SK-N-SH (cell line): ENCODE data around the gene PKNOX2. TPM values are rescaled to one million over a fixed set of nuclear protein-coding genes. Genes with fewer than 3 reads are reported as not detected.

Experiments used
- CTCF ChIA-PET: fragments of 300-600, 350-600 bp; formaldehyde crosslinking; extraction: SDS; loops from one replicate; lab custom pipeline; 2021; lab: Yijun Ruan, JAX
- POLR2A ChIA-PET: fragments of 350-600 bp; sonication (Branson Sonifier 250); formaldehyde crosslinking; extraction: SDS; loops from one replicate; lab custom pipeline; 2020; ENCODE audit warnings: antibody characterized with exemption, inconsistent platforms; lab: Yijun Ruan, JAX
- DNase-seq: peaks from one replicate; pipeline ENCODE4 v3.0.0; 2012
- H2AFZ ChIP-seq: fragments of 200-600 bp; sonication (generic); 2 replicates; pipeline ENCODE4 v1.8.1; 2016; ENCODE audit warnings: antibody characterized with exemption, mild to moderate bottlenecking, low read depth
- H3F3A ChIP-seq: fragments of 200-600 bp; sonication (generic); replicated peaks from 2 replicates; pipeline ENCODE3; 2016; ENCODE audit warnings: antibody characterized with exemption, mild to moderate bottlenecking; ENCODE audit not compliant: insufficient read depth
- H3K27ac ChIP-seq, 2 experiments: fragments of 200-500 bp in 1 of 2; fragments of 200-600 bp in 1 of 2; sonication (Bioruptor generic) in 1 of 2; sonication (generic), shearing (Covaris generic) in 1 of 2; 2 replicates each; pipeline versions ENCODE4 v1.5.1 to v1.6.1; 2014 to 2016; ENCODE audit warnings: low read depth in 2 of 2, inconsistent platforms in 1 of 2, low read length in 1 of 2, mild to moderate bottlenecking in 1 of 2, mixed read lengths in 1 of 2
- H3K27me3 ChIP-seq: fragments of 200-600 bp; sonication (generic), shearing (Covaris generic); 2 replicates; pipeline ENCODE4 v1.6.1; 2016; ENCODE audit warnings: mixed run types; ENCODE audit not compliant: insufficient read depth
- H3K36me3 ChIP-seq, 2 experiments: fragments of 200-500 bp in 1 of 2; fragments of 200-600 bp in 1 of 2; sonication (Bioruptor generic) in 1 of 2; sonication (generic) in 1 of 2; replicated peaks in 1 of 2; 2 replicates each; pipeline versions ENCODE3 to v1.5.1; 2014 to 2016; ENCODE audit warnings: low read length in 1 of 2, mild to moderate bottlenecking in 1 of 2; ENCODE audit not compliant: insufficient read depth in 2 of 2, control insufficient read depth in 1 of 2
- H3K4me1 ChIP-seq, 2 experiments: fragments of 200-500 bp in 1 of 2; fragments of 200-600 bp in 1 of 2; sonication (Bioruptor generic) in 1 of 2; sonication (generic), shearing (Covaris generic) in 1 of 2; 2 replicates each; pipeline versions ENCODE4 v1.5.1 to v1.6.1; 2014 to 2016; ENCODE audit warnings: low read depth in 1 of 2, low read length in 1 of 2, mixed run types in 1 of 2; ENCODE audit not compliant: insufficient read depth in 2 of 2, control insufficient read depth in 1 of 2
- H3K4me2 ChIP-seq: fragments of 200-600 bp; sonication (generic), shearing (Covaris generic); 2 replicates; pipeline ENCODE4 v1.6.1; 2017; ENCODE audit warnings: mixed run types
- H3K4me3 ChIP-seq, 2 experiments: fragments of 200-500 bp in 1 of 2; fragments of 200-600 bp in 1 of 2; sonication (Bioruptor generic) in 1 of 2; sonication (generic), shearing (Covaris generic) in 1 of 2; 2 replicates each; pipeline versions ENCODE4 v1.5.1 to v1.8.1; 2014 to 2016; ENCODE audit warnings: low read depth in 2 of 2, inconsistent platforms in 1 of 2, low read length in 1 of 2, mild to moderate bottlenecking in 1 of 2, mixed read lengths in 1 of 2, moderate library complexity in 1 of 2
- H3K79me2 ChIP-seq: fragments of 200-600 bp; sonication (generic); 2 replicates; pipeline ENCODE4 v1.8.1; 2017; ENCODE audit warnings: mild to moderate bottlenecking; ENCODE audit not compliant: insufficient read depth
- H3K9ac ChIP-seq: fragments of 200-600 bp; sonication (generic); 2 replicates; pipeline ENCODE4 v1.6.1; 2017; ENCODE audit warnings: mixed run types
- H3K9me2 ChIP-seq: fragments of 200-600 bp; sonication (generic); 2 replicates; pipeline ENCODE4 v1.6.1; 2017; ENCODE audit warnings: mixed run types
- H3K9me3 ChIP-seq: fragments of 200-600 bp; sonication (generic); 2 replicates; pipeline ENCODE4 v1.6.1; 2017; ENCODE audit warnings: mixed run types, mild to moderate bottlenecking, moderate library complexity
- H4K20me1 ChIP-seq: fragments of 200-600 bp; sonication (generic); 2 replicates; pipeline ENCODE4 v1.6.1; 2017; ENCODE audit warnings: mild to moderate bottlenecking, mixed run types; ENCODE audit not compliant: insufficient read depth
- CHD2 ChIP-seq: fragments of 150-350 bp; IDR thresholded peaks from 2 replicates; pipeline ENCODE4 v1.6.1; 2018; ENCODE audit warnings: low read length; ENCODE audit not compliant: partially characterized antibody
- ELF1 ChIP-seq: IDR thresholded peaks from 2 replicates; pipeline ENCODE4 v1.4.0; 2012
- EZH2phosphoT487 ChIP-seq: fragments of 200-600 bp; sonication (generic); IDR thresholded peaks from 2 replicates; pipeline ENCODE4 v1.6.1; 2017; ENCODE audit warnings: low read depth, mixed run types, mild to moderate bottlenecking, antibody characterized with exemption, moderate library complexity, borderline replicate concordance
- FOXJ3 ChIP-seq: sonication (generic); formaldehyde crosslinking; IDR thresholded peaks from 2 replicates; pipeline ENCODE4 v1.5.1; 2020; ENCODE audit warnings: mild to moderate bottlenecking, missing genetic modification reagents
- GABPA ChIP-seq: IDR thresholded peaks from 2 replicates; pipeline ENCODE4 v1.4.0; 2012; ENCODE audit warnings: low read depth, mild to moderate bottlenecking
- IRF3 ChIP-seq: fragments of 150-350 bp; IDR thresholded peaks from 2 replicates; pipeline ENCODE4 v1.6.1; 2016; ENCODE audit warnings: mild to moderate bottlenecking, low read depth, low read length
- JUND ChIP-seq: IDR thresholded peaks from 2 replicates; pipeline ENCODE4 v1.4.0; 2012
- MEF2A ChIP-seq: IDR thresholded peaks from 2 replicates; pipeline ENCODE4 v1.4.0; 2012; ENCODE audit warnings: low read depth, borderline replicate concordance
- PBX3 ChIP-seq: IDR thresholded peaks from 2 replicates; pipeline ENCODE4; 2012
- RAD21 ChIP-seq: IDR thresholded peaks from 2 replicates; pipeline ENCODE4 v1.6.1; 2012; ENCODE audit warnings: mild to moderate bottlenecking, low read length
- RCOR1 ChIP-seq: fragments of 150-350 bp; IDR thresholded peaks from 2 replicates; pipeline ENCODE4 v1.6.1; 2017; ENCODE audit warnings: antibody characterized with exemption, low read length
- SIN3A ChIP-seq: IDR thresholded peaks from 2 replicates; pipeline ENCODE4 v1.6.1; 2012; ENCODE audit warnings: low read depth, mild to moderate bottlenecking, low read length, moderate library complexity, borderline replicate concordance
- SMC3 ChIP-seq: IDR thresholded peaks from 2 replicates; pipeline ENCODE4 v1.6.1; 2012; ENCODE audit warnings: low read depth, low read length, improper control_type of control experiment
- USF2 ChIP-seq: fragments of 150-350 bp; IDR thresholded peaks from 2 replicates; pipeline ENCODE4 v1.6.1; 2017; ENCODE audit warnings: antibody characterized with exemption, low read length, low read depth, borderline replicate concordance
- YY1 ChIP-seq: IDR thresholded peaks from 2 replicates; pipeline ENCODE4 v1.4.0; 2012; ENCODE audit warnings: low read depth, mild to moderate bottlenecking
- ZBTB33 ChIP-seq: IDR thresholded peaks from 2 replicates; pipeline ENCODE4 v1.4.0; 2012; ENCODE audit warnings: low read depth, borderline replicate concordance
- WGBS: methylation state at CpG from one replicate; pipeline ENCODE4 v1.1.6; 2017; ENCODE audit warnings: low lambda C conversion rate; 5-methylcytosine and 5-hydroxymethylcytosine counted together
- polyA plus RNA-seq, 3 experiments: library from polyadenylated mRNA; depleted of rRNA; stranded (reverse); fragments of >200 nt; gene quantifications; 2 replicates each; pipeline ENCODE4 v1.2.3, GENCODE V29; 2012

The PKNOX2 gene
- polyA plus RNA-seq, 1 of the 3 experiments (the other 2 are of a cell fraction) = 0.02 TPM

- Histone ChIP-seq H2AFZ (no peak overlapping the region), H3K9me3 (no peaks in the 10 kb centered on the region), H3K4me2 (no peak overlapping the region), H3K27ac (no peak overlapping the region), H3K36me3 (no peaks in the 10 kb centered on the region), H3K79me2 (no peaks in the 10 kb centered on the region), H3F3A (no peaks in the 10 kb centered on the region), H3K9me2 (no peaks in the 10 kb centered on the region), H3K4me3 (no peak overlapping the region), H3K9ac (no peak overlapping the region), H3K4me1 (peaks cover 0 to 15% of the 10 kb centered on the region in 2 experiments; a peak in 1 of 4 replicates), H3K27me3 (no peaks in the 10 kb centered on the region; the same call in 1 of the 2 replicates), H4K20me1 (no peaks in the 10 kb centered on the region)
- TF ChIP-seq YY1 (no peak), PBX3 (no peak), USF2 (no peak), MEF2A (no peak), RAD21 (no peak), SMC3 (no peak), CHD2 (no peak), RCOR1 (no peak), ZBTB33 (no peak), IRF3 (no peak), FOXJ3 (CRISPR knock-in tag) (no peak), EZH2phosphoT487 (no peak), ELF1 (no peak), JUND (no peak), GABPA (no peak), SIN3A (no peak)
- POLR2A ChIA-PET = no interaction called here
- CTCF ChIA-PET = no interaction called here
- 46% methylated on average over 6 of the region's 6 CpGs for WGBS
- DNase-seq = no peak
Measured at GRCh38 chr11:125292100-125292499, 127.5 kb downstream of the PKNOX2 start.
